ENCODE results near the gene SLC11A2.
"Not testable (repeated sequence)": the region's sequence is repeated elsewhere in the genome, so short reads cannot be mapped to it uniquely, and the experiment has no call there.

The SLC11A2 gene

DNA sequence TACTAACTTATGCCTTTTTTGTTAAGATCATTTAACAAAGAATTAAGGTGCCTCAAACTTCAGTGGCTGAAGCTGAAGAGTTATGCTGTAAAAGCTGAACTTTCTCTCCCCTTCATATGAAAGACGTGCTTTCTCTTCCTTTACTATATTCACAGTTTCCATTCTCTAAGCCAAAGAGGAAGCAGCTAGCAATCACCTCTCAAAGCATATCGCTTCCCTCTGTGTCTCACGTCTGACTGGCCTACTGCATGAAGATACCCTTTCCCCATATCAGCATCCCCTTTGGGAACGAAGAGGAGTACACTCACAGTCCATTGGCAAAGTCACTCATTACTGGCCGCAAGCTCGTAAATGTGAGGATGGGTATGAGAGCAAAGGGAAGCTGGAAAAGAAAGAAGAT lies 34.9 kb downstream of the SLC11A2 start:
- DNase-seq (ENCODE audit: low read depth in 4 of 4, low spot score in 1 of 4) = no peak

DNA sequence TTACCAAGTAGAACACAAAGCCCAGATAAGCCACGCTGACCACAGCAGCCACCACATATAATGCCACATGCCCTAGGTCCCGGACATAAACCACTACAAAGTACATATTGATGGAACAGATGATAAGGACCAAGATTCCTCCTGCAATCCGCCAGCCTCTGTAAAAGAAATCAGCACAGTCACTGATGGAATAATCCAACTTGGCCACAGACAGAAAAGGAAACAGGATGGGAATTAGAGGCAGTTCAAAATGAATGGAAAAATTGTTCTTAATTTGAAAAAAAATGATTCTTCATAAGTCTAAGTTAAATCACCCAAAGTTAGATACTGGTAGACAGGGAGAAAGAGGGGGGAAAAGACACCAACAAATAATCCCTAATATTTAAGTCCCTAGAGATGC lies 35.4 kb downstream of the SLC11A2 start:
- no peak for DNase-seq (ENCODE audit: low read depth in 4 of 4, low spot score in 1 of 4)

DNA sequence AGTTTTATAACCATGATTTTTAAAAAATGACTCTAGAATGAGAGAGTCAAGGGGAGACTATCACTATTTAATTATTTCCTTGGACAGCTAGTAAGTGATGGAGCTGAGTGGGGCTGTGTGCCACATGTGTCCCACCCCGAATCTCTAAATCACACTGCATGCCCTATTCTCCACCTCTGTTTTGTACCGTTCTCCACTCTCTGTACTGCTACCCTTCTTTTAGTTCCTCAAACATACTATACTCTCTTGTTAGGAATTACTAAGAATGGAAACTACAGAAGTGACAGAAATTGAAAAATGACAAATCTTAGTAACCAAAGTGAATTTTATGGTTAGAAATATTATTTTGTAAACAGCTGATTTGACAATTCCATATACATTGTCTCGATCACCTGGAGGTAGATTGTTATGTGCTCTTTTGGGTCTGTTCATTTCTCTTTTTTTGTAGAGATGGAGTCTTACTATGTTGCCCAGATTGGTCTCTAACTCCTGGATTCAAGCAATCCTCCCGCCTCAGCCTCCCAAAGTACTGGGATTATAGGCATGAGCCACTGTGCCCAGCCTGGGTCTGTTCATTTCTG lies 35.9 kb downstream of the SLC11A2 start:
- DNase-seq (ENCODE audit: low read depth in 4 of 4, low spot score in 1 of 4) = no peak

DNA sequence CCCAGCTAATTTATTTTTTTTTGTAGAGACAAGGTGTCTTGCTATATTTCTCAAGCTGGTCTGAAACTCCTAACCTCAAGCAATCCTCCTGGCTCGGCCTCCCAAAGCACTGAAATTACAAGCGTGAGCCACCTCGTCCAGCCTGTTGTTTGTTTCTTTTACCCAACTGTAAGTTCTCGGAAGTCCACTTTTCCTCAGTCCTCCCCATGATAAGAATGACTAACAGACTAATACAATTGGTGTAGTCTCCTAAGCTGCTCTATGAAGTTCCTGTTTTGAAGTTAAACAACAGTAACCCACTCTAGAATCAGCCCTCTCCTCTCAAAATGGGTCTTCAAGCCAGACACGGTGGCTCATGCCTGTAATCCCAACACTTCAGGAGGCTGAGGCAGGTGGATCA lies 37.3 kb downstream of the SLC11A2 start:
- no peak for DNase-seq (ENCODE audit: low read depth in 4 of 4, low spot score in 1 of 4)

DNA sequence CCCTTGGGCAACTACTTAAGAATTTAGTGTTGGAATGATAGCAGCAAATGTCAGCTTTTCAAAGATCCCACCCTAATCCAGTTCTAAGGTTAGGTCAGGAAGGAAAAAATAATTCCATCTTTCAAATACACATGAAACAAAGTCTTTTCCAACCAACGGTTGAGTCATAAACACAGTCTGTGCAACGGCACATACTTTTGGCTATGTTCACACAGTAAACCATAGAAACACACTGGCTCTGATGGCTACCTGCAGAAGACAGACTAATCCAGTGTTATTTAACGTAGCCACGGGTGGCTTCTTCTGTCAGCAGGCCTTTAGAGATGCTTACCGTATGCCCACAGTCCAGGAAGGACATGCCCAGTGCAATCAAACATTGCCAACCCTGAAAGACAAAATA lies 38.1 kb downstream of the SLC11A2 start:
- DNase-seq (ENCODE audit: low read depth in 4 of 4, low spot score in 1 of 4) = no peak

DNA sequence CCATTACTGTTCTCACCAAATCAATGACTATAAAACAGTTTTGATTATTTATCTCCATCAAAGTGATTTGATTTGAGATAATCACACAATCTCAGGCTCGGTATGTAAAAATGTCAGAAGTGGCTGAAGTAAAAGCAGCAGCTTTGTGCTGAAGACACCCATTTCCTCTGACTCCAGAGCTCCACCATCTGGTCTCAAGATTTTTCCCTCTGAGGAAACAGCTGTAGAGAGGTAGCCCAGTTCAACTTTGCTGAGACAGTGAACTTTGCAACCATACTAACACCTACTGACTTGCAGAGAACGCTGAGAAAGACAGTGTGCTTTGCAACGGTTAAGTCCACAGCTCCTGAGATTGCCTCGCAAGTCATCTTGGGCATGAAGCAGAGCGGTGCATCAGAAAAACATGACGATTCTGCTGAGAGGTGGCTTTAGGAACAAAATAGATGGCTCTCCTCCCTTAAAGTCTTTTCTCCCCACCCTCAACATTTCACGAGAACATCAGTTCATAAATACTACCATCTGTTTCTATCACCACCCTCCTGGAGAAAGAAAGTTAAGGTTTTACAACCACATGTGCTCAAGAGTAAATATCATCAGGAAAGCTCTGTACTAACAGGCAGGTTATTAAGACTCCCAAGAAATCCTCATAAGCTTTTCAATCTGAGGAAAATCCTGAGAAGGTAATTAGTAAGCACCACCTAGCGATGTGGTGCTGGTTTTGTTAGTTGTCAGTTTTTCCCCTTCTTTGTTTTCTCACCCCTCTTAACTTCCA lies 39.0 kb downstream of the SLC11A2 start:
- no peak for DNase-seq (ENCODE audit: low read depth in 4 of 4, low spot score in 1 of 4)

DNA sequence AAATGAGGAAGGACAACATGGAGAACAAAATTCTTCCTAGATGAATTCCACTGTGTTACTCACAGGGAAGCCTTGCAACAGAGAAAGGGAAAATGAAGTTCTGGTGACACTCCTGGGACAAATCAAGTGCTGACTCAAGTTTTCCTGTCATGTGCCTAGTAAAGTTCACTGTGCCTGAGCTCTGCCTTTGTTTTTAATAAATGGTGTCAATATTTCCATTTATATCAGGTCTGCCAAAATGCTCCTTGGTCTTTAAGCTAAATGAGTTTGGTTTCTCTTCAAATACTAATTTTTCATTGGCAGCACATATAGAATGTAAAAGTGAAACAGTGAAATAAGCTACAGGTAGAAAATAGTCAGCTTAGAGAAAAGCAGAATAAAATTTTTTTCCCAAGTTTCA lies 40.9 kb downstream of the SLC11A2 start:
- DNase-seq (ENCODE audit: low read depth in 4 of 4, low spot score in 1 of 4) = no peak

DNA sequence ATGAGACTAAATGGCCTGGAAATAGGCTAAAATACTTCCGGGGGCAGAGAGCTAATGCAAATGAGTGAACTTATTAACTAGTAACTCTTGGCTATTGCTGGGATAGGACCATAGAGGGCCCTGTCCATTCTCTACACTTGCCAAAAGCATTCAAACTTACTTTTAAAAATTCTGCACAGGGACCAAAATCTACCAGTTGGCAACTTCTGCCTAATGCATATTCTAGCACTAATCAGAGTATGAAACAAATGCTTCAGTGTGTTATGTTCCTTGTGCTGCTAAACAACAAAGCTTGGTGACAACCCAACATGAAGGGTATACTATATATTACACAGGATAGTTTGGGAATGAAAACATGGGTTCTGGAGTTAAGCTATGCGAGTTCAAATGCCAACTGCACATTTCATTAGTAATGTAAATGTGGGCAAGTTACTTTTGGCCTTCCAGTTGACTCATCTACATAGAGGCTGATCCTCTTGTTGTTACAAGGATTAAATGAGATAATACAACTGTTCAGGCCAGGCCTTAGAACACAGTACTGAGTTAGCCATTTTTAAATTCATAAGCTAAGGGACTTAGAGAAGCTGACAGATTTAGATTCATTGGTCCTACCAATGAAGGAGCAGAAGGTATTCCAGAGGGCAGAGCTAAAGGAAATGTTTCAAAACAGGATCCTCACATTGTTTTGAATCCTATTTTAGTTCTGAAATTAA lies 41.4 kb downstream of the SLC11A2 start:
- DNase-seq (ENCODE audit: low read depth in 4 of 4, low spot score in 1 of 4) = no peak

DNA sequence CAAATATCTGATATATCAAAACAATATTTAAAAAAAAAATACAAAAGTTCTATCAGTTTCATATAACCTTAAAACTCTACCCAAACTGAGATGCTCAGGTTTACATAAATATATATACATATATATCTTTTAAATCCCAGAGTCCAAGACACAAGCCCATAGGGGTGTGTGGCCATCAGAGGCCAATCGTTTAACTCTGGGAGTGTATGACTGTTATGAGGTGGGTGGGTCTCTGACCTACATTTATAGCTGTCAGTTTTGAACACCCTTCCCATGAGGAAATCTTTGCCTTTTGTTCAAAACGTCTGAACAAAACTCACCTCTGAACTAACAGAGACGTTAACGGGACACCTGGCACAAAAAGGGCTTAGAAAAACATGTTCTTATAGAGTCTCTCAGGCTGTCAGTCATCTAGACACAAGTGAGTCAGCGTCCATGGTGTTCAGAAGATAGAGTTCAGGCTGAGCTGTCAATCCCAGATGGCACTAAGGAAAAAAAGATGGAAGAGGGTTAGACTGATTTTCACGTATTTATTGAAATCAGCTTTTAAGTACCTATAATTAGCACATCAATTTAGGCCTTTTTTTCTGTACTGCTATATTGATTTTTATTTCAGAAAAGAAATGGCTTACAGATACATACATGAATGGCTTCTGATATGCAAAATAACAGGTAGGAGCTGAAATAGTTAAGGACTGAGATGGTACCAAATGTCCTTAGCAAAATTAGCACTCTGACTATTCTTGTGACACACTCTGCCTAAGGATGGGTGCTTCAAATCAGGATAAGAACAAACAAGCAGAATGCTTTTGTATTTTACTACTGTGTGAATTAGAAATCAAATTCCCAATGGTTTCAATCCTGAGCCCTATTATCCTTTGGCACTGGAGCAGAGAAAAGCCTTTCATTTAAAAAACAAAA lies 44.6 kb downstream of the SLC11A2 start:
- DNase-seq (ENCODE audit: low read depth in 4 of 4, low spot score in 1 of 4) = no peak

DNA sequence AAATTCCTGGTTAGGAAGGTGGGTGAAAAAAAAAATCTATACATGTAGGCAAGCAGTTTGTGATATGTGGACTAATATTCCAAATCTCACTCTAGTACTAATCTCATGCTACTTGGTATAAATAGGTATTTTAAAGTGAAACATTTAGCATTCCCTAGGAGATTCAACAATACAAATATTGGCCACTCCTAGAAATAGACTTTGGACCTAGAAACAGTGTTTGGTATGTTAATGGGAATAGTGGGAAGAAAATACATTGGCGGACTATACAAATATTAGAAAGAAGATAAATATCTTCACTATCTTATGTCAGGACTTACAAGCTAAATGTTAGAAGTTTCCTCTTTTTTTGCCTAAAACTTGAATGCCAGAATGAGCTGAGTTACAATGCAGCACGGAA lies 45.6 kb downstream of the SLC11A2 start:
- DNase-seq (ENCODE audit: low read depth in 4 of 4, low spot score in 1 of 4) = no peak

DNA sequence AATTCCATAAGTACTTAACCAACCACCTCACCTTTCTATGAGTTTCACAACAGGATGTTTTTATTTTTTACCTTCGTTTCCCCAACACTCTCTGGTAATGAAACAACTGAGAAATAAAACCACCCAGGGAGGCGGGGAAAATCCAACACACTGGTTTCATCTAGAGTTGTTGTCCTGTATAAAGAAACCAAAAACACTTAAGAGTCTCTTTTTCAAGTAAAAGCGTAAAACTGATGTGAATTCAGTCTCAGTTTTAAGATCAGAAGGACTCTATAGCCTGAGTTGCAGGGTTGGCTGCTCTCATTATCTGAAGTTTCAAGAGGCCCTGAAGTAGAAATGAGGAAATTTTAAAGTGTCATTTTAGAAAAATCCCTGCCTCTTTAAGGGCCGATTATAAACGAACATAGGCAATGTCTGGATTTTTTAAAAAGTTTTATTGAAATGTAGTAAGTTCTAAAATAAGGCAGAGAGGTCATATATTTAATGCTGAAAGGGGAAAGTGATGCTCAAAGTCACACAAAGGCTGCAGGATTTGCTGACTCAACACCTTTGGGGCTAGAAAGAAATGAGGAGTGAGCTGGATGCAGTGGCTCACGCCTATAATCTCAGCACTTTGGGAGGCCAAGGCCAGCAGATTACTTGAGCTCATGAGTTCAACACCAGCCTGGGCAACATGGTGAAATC lies 46.7 kb downstream of the SLC11A2 start:
- peak in 2 of 4 experiments; percentile 10 to 23 for DNase-seq (ENCODE audit: low read depth in 4 of 4, low spot score in 1 of 4)

DNA sequence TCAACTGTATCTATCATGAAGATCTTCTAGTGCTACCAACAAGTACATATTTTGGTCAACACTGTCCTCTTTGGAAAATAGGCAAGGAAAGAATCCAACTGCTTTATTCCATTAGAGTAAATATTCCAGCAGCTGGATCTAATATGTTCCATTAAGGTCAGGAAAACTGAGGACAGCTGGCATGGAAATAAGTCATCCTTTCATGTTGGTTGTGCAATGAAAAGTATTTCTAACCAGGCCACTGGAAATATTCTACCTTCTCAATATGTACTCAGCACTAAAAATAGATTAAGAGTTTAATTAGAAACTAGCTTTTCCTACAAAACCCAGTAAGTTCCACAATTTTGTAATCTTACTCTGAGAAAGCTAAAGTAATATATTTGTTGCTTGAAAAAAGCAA lies 54.2 kb downstream of the SLC11A2 start:
- no peak for DNase-seq (ENCODE audit: low read depth in 4 of 4, low spot score in 1 of 4)

DNA sequence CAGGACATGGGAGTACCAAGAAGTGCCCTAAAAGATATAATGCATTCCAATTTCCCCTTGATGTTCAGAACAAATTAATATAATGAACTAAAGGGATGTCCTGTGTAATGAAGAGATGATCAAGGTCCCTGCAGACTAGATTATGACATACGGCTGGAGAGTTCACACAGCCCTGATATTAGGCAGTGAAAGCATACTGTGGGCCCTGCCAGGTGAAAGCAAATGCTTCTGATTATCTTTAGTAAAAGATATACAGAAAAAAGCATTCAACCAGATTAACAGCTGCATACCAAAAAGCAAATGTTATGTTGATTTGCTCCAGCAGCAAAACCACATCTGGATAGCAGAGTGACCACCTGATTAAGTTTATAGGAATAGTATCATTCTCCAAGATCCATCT lies 61.8 kb downstream of the SLC11A2 start:
- no peak for DNase-seq (ENCODE audit: low read depth in 4 of 4, low spot score in 1 of 4)

DNA sequence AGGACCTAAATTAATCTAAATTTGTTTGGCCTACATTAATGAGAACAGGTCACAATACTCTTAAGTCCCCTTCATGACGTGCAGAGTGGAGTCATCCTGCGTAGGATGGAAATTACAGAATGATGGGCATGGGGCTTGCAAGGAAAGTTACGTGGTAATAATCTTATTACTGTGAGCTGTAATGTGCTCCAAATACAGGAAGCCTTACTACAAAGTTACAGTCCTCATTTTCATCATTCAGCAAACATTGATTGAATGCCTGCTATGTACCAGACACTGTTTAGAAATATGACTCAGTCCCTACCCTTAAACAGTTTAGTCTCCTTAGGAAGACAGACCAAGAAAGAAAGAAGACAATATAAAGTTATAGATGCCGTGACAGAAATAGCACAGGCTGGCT lies 64.5 kb downstream of the SLC11A2 start:
- no peak for DNase-seq (ENCODE audit: low read depth in 4 of 4, low spot score in 1 of 4)

DNA sequence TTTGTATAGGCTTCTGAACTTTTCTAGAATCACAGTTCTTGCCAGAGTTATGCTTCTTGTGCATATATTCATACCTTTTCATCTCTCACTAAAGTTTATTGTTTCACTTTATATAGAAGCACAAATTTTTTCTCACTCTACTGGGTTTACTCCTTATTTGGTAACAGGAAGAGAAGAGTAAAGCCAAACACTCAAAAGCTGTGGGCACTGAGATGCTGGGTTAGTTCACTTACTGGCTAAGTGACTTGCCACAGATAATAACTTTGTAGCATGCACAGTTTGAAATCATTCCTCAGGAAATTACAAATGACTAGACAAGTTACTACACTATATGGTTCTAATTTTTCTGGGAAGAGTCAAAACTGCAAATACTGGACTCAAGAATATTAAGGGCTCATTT lies 66.1 kb downstream of the SLC11A2 start:
- DNase-seq (ENCODE audit: low read depth in 4 of 4, low spot score in 1 of 4) = no peak

DNA sequence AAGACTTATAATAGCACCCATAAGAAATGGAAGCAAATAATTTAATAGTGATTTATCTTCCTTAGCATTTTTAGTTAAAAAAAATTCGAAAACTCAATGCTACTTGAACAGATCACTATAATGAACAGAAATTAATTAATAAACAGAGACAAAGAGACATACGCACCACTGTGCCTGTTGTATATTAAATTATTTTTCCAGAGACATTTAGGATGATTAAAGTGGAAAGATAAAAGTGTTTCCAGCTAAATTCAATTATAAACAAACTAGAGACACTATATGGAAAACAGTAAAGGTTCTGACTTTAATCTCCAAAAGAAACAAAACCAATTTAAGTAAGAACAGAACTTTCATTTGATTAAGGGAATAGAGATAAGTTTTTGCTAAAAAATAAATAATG lies 70.5 kb downstream of the SLC11A2 start:
- DNase-seq (ENCODE audit: low read depth in 4 of 4, low spot score in 1 of 4) = no peak

DNA sequence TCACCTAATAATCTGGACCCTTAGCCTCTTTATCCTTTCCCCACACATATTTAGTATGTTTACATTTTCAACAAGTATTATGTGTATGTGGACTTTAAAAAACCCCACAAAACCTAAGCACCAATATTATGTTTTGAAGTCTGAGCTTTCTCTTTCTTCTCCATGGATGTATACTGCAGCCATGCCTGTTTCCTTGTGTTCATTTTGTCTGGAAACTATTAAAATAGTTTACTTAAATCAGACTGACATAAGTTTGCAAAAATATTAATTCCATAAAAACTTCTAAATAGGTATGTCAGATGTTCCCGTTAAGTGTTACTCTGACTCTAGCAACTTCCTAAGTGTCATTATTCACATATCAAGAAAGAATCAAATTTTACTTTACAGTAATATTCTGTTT lies 70.9 kb downstream of the SLC11A2 start:
- no peak for DNase-seq (ENCODE audit: low read depth in 4 of 4, low spot score in 1 of 4)

DNA sequence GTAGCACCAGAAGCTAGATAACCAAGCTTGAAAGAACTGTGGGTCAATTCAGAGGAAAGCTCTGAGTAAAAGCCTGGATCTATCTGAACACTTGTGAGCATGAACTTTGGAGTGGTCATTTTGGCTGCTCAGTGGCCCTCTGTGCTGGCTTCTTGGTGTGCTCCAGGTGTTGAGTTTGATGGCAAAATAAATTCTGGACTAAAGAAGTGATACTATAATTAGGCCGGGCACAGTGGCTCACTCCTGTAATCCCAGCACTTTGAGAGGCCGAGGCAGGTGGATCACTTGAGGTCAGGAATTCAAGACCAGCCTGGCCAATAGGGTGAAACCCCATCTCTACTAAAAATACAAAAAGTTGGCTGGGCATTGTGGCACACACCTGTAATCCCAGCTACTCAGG lies 71.4 kb downstream of the SLC11A2 start:
- not testable (repeated sequence) for DNase-seq (ENCODE audit: low read depth in 4 of 4, low spot score in 1 of 4)

DNA sequence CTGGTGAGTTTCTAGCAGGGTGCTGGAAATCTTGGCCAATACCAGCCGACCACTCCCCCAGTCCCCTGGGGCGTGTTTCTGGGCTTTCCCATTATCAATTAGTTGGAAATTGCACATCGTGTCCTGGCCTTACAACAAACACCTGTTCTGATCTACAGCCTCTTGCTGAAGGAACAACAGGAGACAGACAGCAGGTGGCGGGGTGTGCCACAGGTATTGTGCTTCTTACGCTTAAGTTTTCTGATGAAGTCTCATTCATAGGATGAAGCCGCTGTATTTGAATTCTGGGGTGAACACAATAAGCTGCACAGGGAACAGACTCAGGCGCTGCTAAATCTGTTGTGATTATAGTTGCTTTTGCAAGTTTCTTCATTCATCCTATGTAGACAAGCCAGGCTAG lies 73.1 kb downstream of the SLC11A2 start:
- no peak for DNase-seq (ENCODE audit: low read depth in 4 of 4, low spot score in 1 of 4)

DNA sequence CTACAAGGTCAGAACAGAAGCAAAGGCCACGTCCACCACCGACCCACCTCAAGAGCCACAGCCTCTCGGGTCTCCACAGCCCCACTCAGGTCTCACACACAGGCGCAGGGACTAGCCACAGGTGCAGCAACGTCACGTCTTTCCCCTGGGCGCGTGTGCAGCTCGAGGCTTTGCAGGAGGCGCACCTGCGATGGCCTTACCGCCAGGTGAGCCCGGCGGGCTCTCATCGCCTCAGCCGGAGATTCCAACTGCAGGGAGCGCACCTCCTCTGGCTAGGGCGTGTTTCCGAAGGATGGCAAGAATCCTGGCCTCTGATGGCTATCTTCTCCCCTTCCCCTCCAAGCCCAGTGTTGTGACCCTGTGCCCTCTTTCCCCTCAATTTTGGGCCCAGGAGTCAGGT lies 73.7 kb downstream of the SLC11A2 start, which contains the start of gene HIGD1C:
HIGD1C (plus strand) TSS at position 35 of the 400 bp plus-strand sequence. CDS start 1,455 bp downstream, outside the sequence.
- DNase-seq (ENCODE audit: low read depth in 4 of 4, low spot score in 1 of 4) = no peak

DNA sequence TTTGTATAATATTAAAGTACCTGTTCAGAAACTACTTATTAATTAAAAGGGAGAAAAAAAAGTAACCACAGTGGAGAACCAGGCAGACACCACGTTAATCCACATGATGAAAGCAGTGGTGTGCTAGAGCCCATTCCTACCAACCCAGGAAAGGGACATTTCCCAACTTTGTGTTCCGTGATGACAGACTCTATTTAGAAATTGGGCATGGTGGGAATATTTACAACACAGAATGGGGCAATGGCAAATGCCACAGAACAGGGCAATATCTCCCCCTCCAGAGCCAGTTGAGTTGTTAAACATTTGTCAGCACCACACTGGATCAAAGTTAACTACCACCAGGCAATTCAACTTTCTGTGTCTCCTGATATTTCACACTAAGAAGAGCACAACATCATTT lies 75.1 kb downstream of the SLC11A2 start:
- DNase-seq (ENCODE audit: low read depth in 4 of 4, low spot score in 1 of 4) = no peak

Data from stimulated activated CD4-positive, alpha-beta T cell treated with anti-CD3 and anti-CD28 coated beads, Interleukin-1b, Interleukin-23, amount 100 ng/mL, for 24 hours (primary cell).